ENCODE results near the gene SYCP2.
"Not testable (repeated sequence)": the region's sequence is repeated elsewhere in the genome, so short reads cannot be mapped to it uniquely, and the experiment has no call there.

SYCP2 gene

GRCh38 chr20:59903621-59904020 is 29.8 kb downstream of the SYCP2 start:
- no peak for DNase-seq (ENCODE audit: low read depth, low spot score)

GRCh38 chr20:59902470-59902869 is 31.0 kb downstream of the SYCP2 start:
- no peak for DNase-seq (ENCODE audit: low read depth, low spot score)

- DNase-seq (ENCODE audit: low read depth, low spot score) = no peak
Observed at GRCh38 chr20:59895908-59896307, 37.5 kb downstream of the SYCP2 start.

- no peak for DNase-seq (ENCODE audit: low read depth, low spot score)
Observed at GRCh38 chr20:59891581-59891980, 41.9 kb downstream of the SYCP2 start.

GRCh38 chr20:59890035-59890434 is 43.4 kb downstream of the SYCP2 start:
- not testable (repeated sequence) for DNase-seq (ENCODE audit: low read depth, low spot score)

- DNase-seq (ENCODE audit: low read depth, low spot score) = no peak
Observed at GRCh38 chr20:59888050-59888449, 45.4 kb downstream of the SYCP2 start.

- DNase-seq (ENCODE audit: low read depth, low spot score) = no peak
Observed at GRCh38 chr20:59884494-59884893, 48.9 kb downstream of the SYCP2 start.

- no peak for DNase-seq (ENCODE audit: low read depth, low spot score)
Observed at GRCh38 chr20:59880198-59880597, 53.2 kb downstream of the SYCP2 start.

- DNase-seq (ENCODE audit: low read depth, low spot score) = no peak
Observed at GRCh38 chr20:59873409-59873808, 60.0 kb downstream of the SYCP2 start.

- DNase-seq (ENCODE audit: low read depth, low spot score) = no peak
Observed at GRCh38 chr20:59871096-59871495, 62.3 kb downstream of the SYCP2 start.

GRCh38 chr20:59866338-59866737 is 67.1 kb downstream of the SYCP2 start:
- DNase-seq (ENCODE audit: low read depth, low spot score) = no peak

- DNase-seq (ENCODE audit: low read depth, low spot score) = no peak
Observed at GRCh38 chr20:59864726-59865125, 68.7 kb downstream of the SYCP2 start.

- DNase-seq (ENCODE audit: low read depth, low spot score) = no peak
Observed at GRCh38 chr20:59863058-59863457, 70.4 kb downstream of the SYCP2 start.

- DNase-seq (ENCODE audit: low read depth, low spot score) = no peak
Observed at GRCh38 chr20:59861401-59861800, 72.0 kb downstream of the SYCP2 start.

- no peak for DNase-seq (ENCODE audit: low read depth, low spot score)
Observed at GRCh38 chr20:59858425-59858824, 75.0 kb downstream of the SYCP2 start.

GRCh38 chr20:59857966-59858365 is 75.5 kb downstream of the SYCP2 start:
- no peak for DNase-seq (ENCODE audit: low read depth, low spot score)

- not testable (repeated sequence) for DNase-seq (ENCODE audit: low read depth, low spot score)
Observed at GRCh38 chr20:59856941-59857340, 76.5 kb downstream of the SYCP2 start.

GRCh38 chr20:59856526-59856925 is 76.9 kb downstream of the SYCP2 start:
- DNase-seq (ENCODE audit: low read depth, low spot score) = not testable (repeated sequence)

- DNase-seq (ENCODE audit: low read depth, low spot score) = no peak
Observed at GRCh38 chr20:59850018-59850641, 83.3 kb downstream of the SYCP2 start.

GRCh38 chr20:59848182-59848581 is 85.3 kb downstream of the SYCP2 start:
- DNase-seq (ENCODE audit: low read depth, low spot score) = no peak

GRCh38 chr20:59845472-59845871 is 88.0 kb downstream of the SYCP2 start:
- no peak for DNase-seq (ENCODE audit: low read depth, low spot score)

GRCh38 chr20:59839400-59839799 is 94.0 kb downstream of the SYCP2 start:
- no peak for DNase-seq (ENCODE audit: low read depth, low spot score)

- no peak for DNase-seq (ENCODE audit: low read depth, low spot score)
Observed at GRCh38 chr20:59837623-59838394, 95.6 kb downstream of the SYCP2 start.
